ENCODE measurements around the gene BAIAP2.

Gene BAIAP2

DNA sequence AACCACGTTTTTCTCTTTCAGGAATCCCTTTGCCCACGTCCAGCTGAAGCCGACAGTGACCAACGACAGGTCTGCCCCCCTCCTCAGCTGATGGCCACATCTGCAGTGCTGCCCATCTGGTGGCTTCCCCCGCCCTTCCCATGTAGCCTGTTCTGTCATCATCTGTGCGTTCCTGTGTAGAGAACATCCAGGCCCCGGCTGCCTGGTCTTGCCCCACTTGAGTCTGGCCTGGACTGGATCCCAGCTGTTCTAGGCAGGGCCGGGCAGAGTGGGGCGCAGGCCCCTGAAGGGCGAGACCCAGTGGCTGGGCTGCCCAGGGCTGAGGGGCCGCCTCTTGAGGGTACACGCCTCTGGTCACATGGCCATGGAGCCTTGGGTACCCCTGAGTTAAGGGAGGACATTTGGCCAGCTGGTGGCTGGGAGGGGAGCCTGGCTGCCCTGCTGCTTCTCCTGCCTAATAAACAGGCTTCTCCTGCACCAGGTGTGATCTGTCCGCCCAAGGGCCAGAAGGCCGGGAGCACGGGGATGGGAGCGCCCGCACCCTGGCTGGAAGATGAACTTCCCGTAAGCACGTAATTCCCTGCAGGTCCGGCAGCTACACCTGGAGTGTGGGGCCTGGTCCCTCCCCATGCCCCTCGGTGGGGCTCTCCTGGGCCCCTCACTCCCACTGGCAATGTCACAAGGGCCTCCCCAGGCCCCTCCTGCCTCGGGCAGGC is 81.0 kb downstream of the BAIAP2 start:
- Mint-ChIP-seq H3K27ac (peak overlapping the region; percentile 54), H3K4me3 (no peak overlapping the region), H3K36me3 (peaks cover 7% of the 10 kb centered on the region), H3K9me3 (no peaks in the 10 kb centered on the region), H3K4me1 (peaks cover 11% of the 10 kb centered on the region)
- DNase-seq (ENCODE audit: low spot score in 2 of 2): no peak
- no peak for ATAC-seq

DNA sequence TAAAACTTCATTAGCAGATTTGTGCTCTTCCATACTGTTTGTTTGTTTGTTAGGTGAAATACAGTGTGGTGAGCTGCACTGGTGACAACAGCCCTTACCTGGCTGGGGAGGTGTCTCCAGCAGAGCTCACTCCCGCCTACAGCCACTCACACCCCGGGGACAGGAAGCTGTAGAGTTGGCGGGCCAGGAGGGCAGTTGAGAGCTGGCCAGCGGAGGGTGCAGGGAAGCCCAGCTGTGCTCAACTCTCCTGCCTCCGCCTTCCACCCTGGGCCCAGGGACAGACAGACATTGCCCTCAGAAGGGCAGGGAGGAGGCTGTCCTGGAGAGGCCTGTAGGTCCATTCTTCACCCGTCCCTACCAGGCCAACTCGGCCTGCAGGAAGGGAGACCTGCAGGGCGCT is 81.8 kb downstream of the BAIAP2 start:
- peaks cover 7% of the 10 kb centered on the region for H3K36me3 Mint-ChIP-seq
- no peak overlapping the region for H3K4me3 Mint-ChIP-seq
- no peaks in the 10 kb centered on the region for H3K9me3 Mint-ChIP-seq
- peaks cover 11% of the 10 kb centered on the region for H3K4me1 Mint-ChIP-seq
- no peak for ATAC-seq
- DNase-seq (ENCODE audit: low spot score in 2 of 2): no peak
- H3K27ac Mint-ChIP-seq: no peak overlapping the region

DNA sequence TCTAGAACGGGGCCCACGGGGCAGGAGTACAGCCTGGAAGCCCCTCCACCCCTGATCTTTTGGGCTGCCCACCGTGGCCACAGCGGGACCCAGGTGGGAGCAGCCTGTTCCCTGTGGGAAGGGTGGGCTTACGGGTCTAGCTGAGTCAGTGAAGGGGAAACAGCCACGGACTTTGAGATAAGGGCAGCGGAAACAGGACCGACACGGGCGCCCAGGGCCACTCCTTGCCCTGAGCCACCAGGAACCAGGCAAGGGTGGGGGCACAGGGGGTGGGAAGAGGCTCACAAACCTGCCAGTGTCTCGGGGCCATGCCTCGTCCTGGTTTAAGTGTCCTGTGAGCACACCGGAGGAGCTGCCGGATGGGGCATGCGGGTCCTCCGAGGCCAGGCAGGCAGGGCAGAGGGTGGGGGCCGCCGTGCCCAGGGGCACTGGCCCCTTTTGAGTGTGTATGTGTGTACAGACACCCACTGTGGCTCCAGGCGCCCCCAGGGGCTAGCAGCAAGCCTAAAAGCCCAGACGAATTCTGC is 82.8 kb downstream of the BAIAP2 start:
- ATAC-seq: no peak
- no peak overlapping the region for H3K27ac Mint-ChIP-seq
- H3K4me3 Mint-ChIP-seq: no peak overlapping the region
- peaks cover 7% of the 10 kb centered on the region for H3K36me3 Mint-ChIP-seq
- H3K9me3 Mint-ChIP-seq: no peaks in the 10 kb centered on the region
- DNase-seq (ENCODE audit: low spot score in 2 of 2): no peak
- peaks cover 11% of the 10 kb centered on the region for H3K4me1 Mint-ChIP-seq

DNA sequence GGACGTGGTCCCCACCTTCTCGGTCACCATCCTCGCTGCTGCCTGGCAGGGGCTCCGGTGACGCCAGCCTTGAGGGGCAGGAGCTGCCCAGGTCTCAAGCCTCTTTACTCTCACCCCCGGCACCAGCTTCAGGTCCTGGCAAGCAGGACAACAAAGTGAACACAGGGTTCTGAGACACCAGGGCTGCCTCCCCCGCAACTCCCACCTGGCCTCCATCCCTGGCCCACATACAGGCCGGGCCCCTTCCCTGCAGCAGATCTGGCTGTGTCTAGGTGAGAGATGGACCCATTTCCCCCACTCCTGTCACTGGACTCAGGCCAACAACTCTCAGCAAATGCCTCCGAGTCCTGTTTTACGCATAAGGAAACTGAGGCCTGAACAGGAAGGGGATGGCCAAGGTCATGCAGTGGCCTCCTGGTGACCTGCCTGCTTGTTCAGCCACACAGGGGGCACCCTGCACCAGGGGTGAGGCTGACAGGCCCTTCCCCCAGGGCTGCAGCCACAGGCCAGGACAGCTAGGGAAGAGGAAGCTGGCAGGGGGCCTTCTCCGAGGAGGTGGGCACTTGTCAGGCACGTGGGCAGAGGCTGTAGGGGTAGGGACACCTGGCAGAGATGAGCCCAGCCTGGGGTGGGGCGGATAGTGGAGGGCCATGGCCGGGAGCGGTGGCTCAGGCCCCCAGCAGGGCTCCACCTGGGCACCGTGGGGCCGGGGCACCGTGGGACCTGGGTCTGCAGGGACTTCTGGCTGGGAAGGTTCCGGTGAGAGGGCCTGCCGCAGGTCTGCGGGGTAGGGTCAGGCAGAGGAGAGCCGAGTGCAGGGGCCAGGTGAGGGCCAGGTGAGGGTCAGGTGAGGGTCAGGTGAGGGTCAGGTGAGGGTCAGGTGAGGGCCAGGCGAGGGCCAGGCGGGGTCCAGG is 83.6 kb downstream of the BAIAP2 start:
- Mint-ChIP-seq H3K9me3 (no peaks in the 10 kb centered on the region), H3K27ac (no peak overlapping the region), H3K4me3 (peak overlapping the region; percentile 62), H3K4me1 (peaks cover 11% of the 10 kb centered on the region), H3K36me3 (peaks cover 7% of the 10 kb centered on the region)
- DNase-seq (ENCODE audit: low spot score in 2 of 2) (no peak), ATAC-seq (no peak)

DNA sequence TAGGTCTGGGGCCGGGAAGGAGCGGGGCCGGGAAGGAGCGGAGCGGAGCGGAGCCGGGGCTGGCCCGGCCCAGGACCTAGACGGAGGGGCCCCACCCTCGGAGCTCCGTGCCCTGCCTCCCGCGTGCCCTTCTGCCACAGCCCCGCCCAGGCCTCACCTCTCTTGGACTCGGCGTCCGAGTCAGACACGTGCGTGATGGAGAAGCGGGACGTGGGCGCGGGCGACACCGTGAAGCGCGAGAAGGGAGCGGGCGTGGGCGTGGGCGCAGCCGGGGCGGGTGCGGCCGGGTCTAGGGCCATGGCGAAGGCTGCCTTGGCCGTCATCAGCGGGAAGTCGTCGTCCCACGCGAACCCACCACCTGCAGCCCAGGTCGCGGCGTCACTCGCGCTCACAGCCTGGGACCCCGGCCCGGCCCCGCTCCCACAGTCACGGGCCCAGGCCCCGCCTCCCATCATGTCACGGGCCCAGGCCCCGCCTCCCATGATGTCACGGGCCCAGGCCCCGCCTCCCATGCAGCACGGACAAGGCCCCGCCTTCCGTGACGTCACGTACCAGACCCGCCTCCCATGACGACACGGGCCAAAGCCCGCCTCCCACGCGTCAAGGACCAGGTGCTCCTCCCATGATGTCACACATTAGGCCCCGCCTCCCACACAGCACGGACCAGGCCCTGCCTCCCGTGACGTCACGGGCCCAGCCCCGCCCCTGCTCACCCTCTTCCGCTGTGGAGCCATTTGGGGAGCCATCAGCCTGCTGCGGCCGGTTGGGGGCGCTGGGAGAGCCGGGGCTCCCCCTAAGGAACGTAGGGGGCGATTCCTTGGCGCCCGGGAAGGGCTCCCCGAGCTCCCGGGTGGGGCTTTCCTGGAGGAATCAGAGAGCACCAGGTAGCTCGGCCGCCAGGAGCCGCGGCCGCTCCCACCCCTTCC is 84.5 kb downstream of the BAIAP2 start:
- Mint-ChIP-seq H3K4me3 (peak overlapping the region; percentile 62), H3K27ac (peak overlapping the region; percentile 73), H3K9me3 (no peaks in the 10 kb centered on the region), H3K4me1 (peaks cover 11% of the 10 kb centered on the region), H3K36me3 (peaks cover 7% of the 10 kb centered on the region)
- DNase-seq (ENCODE audit: low spot score in 2 of 2) (peak; percentile 89 to 90), ATAC-seq (peak; percentile 71)

DNA sequence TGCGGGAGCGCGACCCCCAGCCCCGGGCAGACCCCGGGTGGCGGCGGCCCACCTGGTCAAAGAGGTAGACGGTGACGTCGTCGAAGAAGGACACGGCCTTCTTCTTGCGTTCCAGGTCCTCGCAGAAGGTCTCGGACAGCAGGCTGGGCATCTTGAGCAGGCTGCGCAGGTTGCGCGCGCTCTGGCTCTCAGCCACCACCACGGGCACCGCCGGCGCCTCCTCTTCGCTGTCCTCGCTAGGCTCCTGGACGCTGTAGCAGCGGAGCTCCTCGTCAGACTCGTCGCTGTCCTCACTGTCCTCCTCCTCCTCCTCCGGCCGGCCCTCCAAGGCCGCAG is 85.2 kb downstream of the BAIAP2 start:
- Mint-ChIP-seq H3K27ac (peak overlapping the region; percentile 73), H3K9me3 (no peaks in the 10 kb centered on the region), H3K36me3 (peaks cover 7% of the 10 kb centered on the region), H3K4me1 (peaks cover 11% of the 10 kb centered on the region), H3K4me3 (peak overlapping the region; percentile 62)
- no peak for DNase-seq (ENCODE audit: low spot score in 2 of 2)
- ATAC-seq: no peak

DNA sequence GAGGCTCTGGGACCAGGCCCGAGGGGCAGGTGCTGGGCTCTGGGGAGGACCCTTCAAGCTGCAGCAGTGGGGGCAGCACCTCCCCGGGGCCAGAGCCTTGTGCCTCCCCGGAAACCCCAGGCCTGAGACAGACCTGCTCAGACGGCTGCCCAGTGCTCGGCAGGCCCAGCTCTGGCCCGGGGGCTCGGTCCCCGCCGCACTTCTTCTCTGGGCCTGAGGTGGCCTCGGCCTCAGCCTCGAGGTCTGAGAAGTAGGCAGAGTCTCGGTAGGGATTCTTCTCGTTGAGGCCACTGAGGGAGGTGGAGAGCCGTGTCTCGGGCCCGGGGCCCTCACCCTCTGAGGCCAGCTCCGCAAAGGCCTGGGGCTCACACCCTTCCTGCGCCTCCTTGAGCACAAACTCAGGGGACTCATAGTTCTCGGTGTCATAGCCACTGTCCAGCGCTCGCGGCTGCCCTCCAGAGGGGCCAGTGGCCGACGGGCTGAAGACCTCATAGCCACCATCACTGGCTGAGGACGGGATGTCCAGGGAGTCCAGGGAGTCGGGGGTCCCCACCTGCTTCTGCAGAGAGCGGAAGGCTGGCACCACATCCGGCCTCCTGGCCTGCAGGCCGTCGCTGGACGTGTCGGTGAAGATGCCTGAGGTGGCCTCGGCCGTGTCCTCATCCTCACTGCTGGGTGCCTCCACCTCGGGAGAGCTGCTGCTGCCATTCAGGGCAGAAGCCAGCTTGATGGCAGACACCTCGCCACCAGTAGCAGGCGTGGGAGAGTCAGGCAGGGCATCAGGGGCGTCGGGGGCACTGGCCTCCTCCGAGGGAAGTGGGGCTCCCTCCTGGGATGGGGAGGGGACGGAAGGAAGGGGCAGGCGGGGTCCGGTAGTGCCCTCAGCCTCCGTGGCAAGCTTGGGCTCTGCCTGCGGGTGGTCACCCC is 86.0 kb downstream of the BAIAP2 start:
- Mint-ChIP-seq H3K9me3 (no peaks in the 10 kb centered on the region), H3K36me3 (peaks cover 7% of the 10 kb centered on the region), H3K27ac (no peak overlapping the region), H3K4me3 (no peak overlapping the region), H3K4me1 (peaks cover 11% of the 10 kb centered on the region)
- no peak for DNase-seq (ENCODE audit: low spot score in 2 of 2)
- no peak for ATAC-seq

DNA sequence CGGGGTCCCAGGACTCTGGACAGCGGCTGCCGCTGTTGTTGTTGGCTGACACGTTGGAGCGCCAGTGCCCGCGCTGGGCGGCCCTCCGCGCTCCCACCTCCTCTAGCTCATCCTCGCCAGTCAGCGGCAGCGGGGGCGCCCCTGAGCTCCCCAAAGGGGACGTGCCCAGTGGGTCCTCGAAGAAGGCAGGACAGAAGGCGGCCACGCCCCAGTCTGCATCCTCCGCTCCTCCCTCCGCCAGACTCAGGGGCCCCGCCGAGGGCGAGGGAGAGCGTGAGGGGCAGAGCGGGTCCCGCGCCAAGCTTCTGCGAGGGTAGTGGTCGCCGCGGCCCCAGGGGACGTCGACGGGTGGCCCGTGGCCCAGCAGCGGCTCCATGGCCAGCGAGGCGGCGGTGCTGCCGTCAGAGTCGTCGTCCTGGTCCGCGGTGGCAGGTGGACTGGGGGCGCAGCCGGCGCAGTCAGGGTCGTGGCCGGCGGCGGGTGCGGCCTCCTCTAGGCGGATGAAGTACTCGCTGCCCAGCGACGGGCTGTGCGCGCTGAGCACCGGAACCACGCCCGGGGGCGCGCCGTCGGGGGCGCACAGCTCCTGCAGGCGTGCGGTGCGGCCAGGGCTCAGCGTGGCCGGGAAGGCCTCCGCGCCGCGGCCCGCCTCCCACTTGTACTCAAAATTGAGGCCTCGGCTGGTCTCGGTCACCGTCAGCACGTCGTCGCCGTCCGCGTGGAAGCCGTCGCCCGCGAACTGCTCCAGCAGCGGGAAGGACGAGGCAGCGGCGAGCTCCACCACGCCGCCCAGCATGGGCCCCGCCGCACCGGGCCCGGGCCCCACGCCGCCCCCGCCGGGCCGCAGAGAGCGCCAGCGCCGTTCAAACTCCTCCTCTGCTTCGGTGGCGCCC is 87.1 kb downstream of the BAIAP2 start:
- Mint-ChIP-seq H3K4me1 (peaks cover 11% of the 10 kb centered on the region), H3K36me3 (peaks cover 7% of the 10 kb centered on the region), H3K4me3 (no peak overlapping the region), H3K9me3 (no peaks in the 10 kb centered on the region), H3K27ac (no peak overlapping the region)
- ATAC-seq (no peak), DNase-seq (ENCODE audit: low spot score in 2 of 2) (no peak)

DNA sequence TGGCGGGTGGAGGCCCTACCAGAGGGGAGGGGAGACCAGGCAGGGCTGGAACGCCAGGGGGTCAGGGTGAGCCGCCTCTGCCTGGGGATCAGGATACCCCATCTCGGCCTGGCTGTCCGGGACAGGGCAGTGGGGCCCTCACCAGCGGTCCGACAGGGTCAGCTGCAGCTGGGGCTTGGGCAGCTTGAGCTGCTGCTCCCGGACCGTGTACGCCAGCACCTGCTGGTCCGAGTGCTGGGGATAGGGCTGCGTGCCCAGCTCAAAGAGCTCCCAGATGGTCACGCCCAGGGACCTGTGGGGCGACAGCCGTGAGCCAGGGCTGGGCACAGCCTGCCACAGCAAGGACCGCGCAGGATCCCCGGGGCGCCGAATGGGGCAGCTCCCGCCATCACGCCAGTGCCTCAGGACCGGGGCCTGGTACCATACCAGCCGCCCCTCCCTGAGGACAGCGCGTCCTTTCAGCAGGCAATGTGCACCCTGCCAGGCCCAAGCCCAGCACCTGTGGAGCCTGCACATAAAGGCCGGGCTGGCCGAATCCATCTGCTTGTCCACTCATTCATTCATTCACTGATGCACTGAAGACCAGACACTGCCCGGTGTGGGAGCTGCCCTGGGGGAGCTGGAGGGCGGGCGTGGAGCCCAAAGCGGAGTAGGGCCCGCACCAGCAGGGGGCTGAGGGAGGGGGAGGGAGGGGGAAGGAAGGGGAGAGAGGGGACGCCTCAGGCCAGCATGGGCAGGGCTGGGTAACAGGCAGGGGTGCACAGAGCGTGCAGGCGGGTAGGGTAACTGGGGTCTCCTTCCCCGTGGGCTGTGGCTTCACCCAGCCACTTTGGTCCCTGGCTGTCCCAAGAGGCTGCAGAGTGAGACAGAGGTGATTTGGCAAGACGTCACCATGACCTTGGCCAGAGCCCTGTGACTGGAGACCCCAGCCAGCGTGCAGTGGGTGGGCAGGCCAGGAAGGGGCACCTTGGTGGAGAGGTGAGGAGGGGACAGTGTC is 88.4 kb downstream of the BAIAP2 start:
- Mint-ChIP-seq H3K27ac (no peak overlapping the region), H3K36me3 (peaks cover 7% of the 10 kb centered on the region), H3K4me1 (peaks cover 9% of the 10 kb centered on the region), H3K4me3 (no peak overlapping the region), H3K9me3 (no peaks in the 10 kb centered on the region)
- no peak for DNase-seq (ENCODE audit: low spot score in 2 of 2)
- ATAC-seq: no peak

DNA sequence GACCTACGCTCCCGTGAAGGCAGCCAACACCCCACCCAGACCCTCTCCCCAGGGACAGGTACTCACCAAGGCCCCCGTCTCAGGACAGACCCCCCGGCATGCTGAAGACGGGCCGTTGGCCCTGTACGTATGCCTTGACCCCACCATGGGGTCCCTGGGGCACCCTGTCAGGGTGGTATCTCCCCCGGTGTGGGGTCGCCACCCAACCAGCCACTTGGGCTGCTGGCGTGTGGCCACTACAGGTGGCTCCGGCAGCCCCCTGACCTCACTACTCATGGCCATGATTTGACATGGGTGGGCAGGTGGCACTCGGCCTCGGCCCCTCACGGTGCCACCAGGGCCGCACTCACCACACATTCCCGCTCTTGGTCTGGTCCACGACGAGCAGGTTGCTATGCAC is 89.4 kb downstream of the BAIAP2 start:
- Mint-ChIP-seq H3K27ac (no peak overlapping the region), H3K4me1 (peaks cover 4% of the 10 kb centered on the region)
- ATAC-seq: no peak

DNA sequence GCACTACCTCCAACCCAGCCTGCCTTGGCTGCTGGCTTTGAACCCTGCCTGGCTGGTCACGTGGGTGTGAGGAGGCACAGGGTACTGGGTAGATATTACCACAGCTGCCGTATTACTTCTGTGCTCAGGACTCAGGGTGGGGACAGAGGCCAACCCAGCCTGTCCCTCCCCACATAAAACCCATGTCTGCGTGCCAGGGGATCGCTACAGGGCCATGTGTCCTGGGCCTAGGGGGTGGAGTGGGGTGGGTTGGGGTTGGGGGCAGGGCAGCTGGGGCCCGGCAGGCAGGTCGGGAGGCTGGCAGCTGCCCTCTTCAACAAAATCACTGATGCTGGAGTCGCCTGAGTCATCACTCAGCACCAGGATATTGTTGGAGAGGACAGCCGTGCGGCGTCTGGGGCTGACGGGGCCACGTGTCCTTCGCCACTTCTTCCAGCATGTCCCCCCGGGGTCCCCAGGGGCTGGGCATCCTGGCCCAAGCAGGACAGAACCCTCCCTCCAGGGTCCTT is 90.7 kb downstream of the BAIAP2 start:
- Mint-ChIP-seq H3K9me3 (no peaks in the 10 kb centered on the region), H3K27ac (no peak overlapping the region), H3K36me3 (no peaks in the 10 kb centered on the region), H3K4me3 (no peak overlapping the region), H3K4me1 (no peaks in the 10 kb centered on the region)
- DNase-seq (ENCODE audit: low spot score in 2 of 2) (no peak), ATAC-seq (no peak)

More for the DNA sequence above, 89.4 kb downstream of the BAIAP2 start:
- Mint-ChIP-seq H3K9me3 (no peaks in the 10 kb centered on the region), H3K36me3 (peaks cover 5% of the 10 kb centered on the region), H3K4me3 (no peak overlapping the region)
- DNase-seq (ENCODE audit: low spot score in 2 of 2): no peak

DNA sequence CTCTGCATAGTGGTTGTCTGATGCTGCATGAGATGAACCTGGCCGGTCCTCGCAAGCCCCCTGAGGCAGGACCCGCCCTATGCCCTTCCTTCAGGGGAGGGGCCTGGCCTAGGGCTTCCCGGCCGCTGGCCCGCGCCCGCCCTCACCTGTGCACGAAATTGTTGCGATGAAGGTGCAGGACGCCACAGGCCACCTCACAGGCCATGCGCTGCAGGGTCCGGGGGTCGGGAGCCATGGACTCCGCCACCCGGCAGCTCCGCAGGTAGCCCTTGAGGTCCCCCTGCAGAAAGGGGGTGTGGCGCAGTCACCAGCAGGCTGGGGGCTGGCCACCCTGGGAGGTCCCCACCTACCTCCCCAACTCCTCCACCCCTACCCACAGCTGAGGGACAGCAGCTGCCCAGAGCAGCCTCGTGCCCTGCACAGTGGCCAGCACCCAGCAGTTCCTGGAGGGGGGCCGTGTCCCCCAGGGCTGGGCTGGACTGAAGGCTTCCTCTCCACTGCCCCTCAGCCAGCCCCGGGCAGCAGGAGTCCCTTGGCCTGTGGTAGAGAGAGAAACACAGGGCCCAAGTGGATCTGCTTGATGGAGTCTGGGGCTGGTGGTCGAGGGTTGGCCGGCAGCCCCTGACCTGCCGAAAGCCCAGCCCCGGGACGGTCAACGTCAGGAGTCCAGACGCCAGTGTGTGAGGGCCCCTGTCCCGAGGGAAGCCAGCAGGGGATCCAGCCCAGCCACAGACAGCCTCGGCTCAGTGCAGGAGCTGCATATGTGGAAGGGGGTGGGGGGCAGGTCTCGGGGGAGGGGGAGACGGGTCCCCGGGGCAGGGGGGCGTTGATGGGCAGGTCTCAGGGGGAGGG is 91.6 kb downstream of the BAIAP2 start:
- DNase-seq (ENCODE audit: low spot score in 2 of 2): no peak
- H3K9me3 Mint-ChIP-seq: no peaks in the 10 kb centered on the region
- H3K4me1 Mint-ChIP-seq: no peaks in the 10 kb centered on the region
- no peak for ATAC-seq
- H3K4me3 Mint-ChIP-seq: no peak overlapping the region
- H3K36me3 Mint-ChIP-seq: no peaks in the 10 kb centered on the region
- no peak overlapping the region for H3K27ac Mint-ChIP-seq

All from stimulated activated effector memory CD8-positive, alpha-beta T cell treated with anti-CD3 and anti-CD28 coated beads, Interleukin-12 subunit alpha, Interleukin-12 subunit beta, amount 100 ng/mL, for 72 hours (primary cell).